A673 (cell line): ENCODE data around the gene SNTG2.

Experiments
- CTCF ChIP-seq: fragments of 300-800, 200-600 bp; sonication (generic); conservative IDR thresholded peaks from 2 replicates; pipeline ENCODE4 v1.5.1; 2017; ENCODE audit warnings: low read depth, mild to moderate bottlenecking, antibody characterized with exemption, low read length, moderate library complexity, mixed read lengths
- EZH2 ChIP-seq: fragments of 200-600 bp; sonication (generic); IDR thresholded peaks from 2 replicates; pipeline ENCODE4 v1.6.1; 2017; ENCODE audit warnings: borderline replicate concordance, low read depth, mild to moderate bottlenecking, mixed read lengths, antibody characterized with exemption, low read length; ENCODE audit not compliant: poor library complexity, severe bottlenecking

DNA sequence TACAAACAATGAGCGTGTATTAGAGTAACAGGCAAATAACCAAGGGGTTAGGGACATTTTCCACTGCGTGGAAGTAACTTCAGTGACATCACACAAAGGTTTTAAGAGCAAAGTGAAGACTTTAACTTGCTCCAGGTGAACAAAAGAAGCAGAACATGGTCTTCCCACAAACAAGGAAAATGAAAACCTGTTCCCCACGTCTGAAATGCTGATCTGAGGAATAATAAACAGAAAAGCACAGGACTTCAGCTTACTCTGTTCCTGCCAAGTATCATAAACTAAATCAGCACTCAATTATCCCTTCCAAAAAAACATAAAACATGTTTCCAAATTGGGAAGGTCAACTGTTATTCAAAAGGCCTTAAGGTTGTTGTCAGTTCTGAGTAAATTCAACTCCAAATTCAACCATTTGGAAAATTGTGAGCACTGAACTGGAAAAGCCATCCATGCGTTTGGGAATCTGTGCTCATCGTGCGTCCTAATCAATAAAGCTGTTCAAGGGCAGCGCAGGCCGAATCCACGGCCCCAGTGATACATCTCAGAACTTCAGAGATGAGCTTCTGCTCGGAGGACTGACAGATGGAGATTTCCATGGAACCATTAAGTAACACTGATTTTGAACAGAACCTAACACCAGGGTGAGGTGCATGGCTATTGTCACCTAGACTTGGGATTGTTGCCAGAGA lies 7.7 kb upstream of the SNTG2 start:
- no peak for TF ChIP-seq CTCF
- TF ChIP-seq EZH2: no peak
